HG03159 (cell line): ENCODE data around the gene CTNNA2.

ENCODE experiments used
- ATAC-seq: cut with Tn5 transposase; IDR thresholded peaks from one replicate; pipeline ENCODE4 v1.9.1; 2021; ENCODE audit warnings: mild to moderate bottlenecking, moderate library complexity; ENCODE audit not compliant: unreplicated experiment

Gene CTNNA2

DNA sequence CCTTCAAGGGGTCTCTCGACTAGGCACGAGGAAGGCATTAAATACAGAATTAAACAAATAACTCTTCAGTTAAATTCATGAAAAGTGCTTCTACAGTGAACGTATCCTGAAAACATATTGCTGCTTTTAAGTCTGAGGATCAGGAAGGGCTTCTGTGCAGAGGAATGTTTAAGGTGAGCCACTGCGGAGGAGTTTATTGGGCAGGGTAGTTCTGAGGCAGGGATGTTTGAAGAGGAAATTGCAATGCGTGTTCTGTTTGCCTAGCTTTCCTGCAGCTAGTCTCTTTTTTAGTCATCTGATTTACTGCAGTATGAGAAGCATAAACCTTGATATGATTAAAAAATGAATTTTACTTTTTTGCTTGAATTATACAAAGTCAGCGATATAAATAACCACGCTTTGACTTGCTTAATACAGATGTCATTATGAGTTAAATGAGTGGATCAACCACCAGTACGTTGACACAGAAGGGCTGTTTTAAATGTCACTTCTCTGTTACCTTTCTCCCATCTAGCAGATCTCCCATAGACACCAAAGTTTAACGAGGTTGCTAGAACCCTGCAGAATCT is 98.7 kb downstream of the CTNNA2 start:
- ATAC-seq = no peak

DNA sequence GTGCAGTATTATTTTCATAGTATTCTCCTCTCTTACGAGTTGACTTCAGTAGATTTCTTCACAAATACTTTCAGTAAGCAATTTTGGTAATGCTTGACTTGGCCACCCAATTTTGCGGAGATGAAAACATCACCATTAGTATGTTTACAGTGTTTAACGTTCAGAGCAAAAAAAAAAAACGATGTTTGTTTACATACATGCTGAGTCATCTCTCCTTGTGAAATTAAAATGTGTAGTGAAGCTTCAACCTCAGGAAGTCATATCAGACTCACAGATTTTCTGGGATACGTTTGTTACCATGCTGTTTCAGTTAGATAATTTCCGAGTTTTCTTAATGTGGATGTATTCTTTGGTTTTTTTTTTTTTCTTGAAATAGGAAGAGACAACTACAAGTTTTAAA is 100.1 kb downstream of the CTNNA2 start:
- no peak for ATAC-seq

DNA sequence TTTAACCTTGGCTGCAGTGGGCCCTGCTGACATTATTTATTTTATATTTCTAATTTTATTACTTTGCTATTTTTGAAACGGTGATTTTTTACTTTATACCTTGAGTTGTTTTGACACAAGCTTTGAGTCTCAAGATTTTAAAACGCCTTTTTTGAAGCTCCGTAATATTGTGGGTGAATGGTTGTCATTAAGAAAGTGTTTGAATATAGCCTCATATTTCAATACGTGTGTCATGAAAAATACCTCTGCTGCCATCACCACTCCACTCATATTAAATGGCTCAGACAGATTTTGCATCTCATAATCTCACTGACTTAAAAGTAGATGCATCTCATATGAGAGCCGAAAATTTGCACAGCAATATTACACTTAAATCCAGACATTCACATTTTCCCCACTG is 106.6 kb downstream of the CTNNA2 start:
- no peak for ATAC-seq

GRCh38 chr2:79619976-79620375 is 107.1 kb downstream of the CTNNA2 start:
- no peak for ATAC-seq

- ATAC-seq = no peak
These were observed 107.8 kb downstream of the CTNNA2 start for GRCh38 chr2:79620679-79621078.

DNA sequence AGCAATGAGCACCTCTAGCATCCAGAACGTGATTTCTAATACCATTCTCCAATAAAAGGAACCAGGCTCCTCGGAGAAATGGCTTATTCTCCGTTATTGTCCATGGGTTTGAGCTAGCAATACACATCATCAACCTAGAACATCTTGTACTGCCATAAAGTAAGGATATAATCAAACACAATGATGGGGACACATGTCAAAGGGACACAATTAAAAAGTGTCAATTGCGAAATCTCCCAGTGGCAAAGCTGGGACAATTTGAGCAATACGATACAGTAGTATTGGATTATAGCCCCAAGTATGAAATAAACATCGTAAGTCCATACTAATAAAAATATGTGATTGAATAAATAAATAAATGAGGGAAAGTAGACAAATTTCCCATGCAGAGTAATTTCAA is 108.4 kb downstream of the CTNNA2 start:
- ATAC-seq = no peak

DNA sequence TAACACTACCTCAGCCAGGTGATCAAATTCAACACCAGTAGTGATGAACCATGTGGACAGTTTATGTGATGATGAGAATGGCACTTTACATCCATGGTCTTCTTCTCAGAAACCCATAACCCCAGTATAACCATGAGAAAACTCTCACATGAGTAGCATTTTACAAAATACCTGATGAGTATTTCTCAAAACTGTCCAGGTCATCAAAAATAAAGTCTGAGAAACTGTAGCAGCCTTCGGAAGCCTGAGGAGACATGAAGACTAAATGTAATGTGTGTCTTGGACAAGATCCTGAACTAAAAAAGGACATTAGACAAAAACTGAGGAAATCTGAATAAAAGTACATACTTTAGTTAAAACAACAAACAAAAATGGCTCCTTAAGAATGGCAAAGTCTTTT is 108.9 kb downstream of the CTNNA2 start:
- ATAC-seq = no peak

GRCh38 chr2:79622508-79622907 is 109.7 kb downstream of the CTNNA2 start:
- ATAC-seq = no peak

DNA sequence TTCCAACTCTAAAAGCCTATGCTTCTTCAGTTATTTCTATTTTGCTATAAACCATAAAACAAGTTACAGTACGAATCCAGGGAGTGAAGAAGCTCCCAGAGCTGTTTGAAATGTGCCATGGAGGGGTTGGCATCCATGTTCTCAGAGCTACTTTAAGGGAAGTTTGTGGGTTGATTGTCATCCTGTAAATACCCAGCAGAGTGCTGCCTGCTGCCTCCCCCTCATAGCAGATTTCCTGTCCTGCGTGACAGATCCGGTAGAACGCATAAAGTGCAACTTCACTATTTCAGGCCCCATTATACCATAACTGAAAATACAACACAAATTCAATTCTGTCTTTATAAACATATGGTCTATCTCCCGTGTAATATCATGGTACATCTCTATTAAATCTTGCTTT is 114.4 kb downstream of the CTNNA2 start:
- ATAC-seq = no peak

DNA sequence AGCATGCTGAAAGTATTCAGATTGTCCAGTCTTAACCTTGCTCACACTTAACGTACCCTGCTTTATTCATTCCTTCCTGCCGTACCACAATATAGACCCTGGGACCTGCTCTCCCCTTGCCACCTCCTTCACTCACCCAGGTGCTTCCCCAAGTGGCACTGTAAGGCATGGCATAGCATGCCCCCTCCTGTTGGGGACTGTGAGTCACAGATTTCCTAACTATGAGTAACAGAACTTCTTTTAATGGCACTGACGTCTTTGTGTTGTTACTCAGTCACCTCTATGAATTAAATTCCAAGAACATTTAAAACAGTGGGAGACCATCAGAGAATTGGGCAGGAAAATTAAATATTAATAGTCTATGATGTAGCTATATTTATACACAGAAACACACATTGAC is 117.2 kb downstream of the CTNNA2 start:
- no peak for ATAC-seq

DNA sequence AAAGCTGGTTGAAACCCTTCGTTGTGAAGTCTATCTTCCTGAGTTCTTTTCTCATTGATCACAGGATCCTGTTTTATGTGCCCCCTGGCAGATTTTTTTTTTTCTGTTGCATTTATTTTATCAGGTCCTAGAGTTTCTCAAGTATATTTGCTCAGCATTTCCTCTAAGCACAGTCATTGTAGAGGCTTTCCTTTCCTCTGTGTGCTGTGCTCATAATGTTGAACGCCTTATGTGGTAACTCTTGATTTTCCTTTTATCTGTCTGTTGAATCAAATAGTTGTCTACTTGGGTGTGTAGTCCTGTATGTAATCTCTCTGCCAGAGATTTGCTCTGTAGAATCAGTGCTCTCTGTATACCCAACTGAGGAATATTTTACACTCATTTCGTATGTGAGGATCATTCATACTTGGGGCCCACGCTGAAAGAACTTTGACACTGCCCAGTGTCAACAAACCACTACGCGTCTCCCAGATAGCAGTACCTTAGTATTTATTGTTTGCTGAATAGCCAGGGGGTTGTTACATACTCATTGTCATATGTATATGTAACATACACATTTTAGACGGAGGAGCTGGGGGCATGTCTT is 118.2 kb downstream of the CTNNA2 start:
- no peak for ATAC-seq

GRCh38 chr2:79638410-79638809 is 125.6 kb downstream of the CTNNA2 start:
- ATAC-seq = no peak

DNA sequence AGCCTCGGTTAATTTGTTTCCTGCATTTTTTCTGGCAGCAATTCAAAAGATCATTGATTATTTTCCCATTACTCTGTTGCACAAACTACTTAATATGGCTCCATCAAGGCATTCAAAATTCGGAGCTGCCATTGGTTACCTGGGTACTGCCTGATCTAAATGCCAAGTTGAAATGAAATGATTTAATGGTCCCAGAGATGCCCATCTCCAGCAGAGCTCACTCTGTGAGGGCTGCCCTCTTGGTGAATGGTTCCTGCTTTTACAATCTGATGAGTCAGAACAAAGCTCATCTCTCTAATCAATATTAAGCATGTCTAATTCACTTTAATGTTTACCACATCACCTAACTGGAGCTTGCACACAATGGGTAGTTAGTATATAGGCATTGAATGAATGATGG is 126.1 kb downstream of the CTNNA2 start:
- no peak for ATAC-seq

- ATAC-seq = no peak
These were observed 127.2 kb downstream of the CTNNA2 start for GRCh38 chr2:79640001-79640400.

GRCh38 chr2:79649531-79649930 is 136.7 kb downstream of the CTNNA2 start:
- no peak for ATAC-seq

DNA sequence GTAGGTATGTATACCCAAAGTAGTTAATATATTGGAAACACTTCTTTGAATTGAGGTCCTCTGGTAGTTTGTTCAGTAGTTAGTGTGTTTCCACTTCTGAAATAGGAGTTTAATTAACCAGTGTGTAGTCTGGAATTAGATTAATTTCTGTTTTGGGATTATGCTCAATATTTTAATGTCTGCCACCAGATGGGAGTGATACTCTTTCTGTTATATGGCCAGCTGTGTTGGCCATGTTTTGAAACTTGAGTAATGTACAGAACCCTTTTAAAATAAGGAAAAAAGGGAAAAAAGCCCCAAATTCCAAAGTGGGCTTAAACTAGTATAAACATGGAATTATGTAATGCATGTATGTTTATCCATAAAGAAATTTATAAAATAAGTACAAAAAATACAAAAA is 147.7 kb downstream of the CTNNA2 start:
- no peak for ATAC-seq

DNA sequence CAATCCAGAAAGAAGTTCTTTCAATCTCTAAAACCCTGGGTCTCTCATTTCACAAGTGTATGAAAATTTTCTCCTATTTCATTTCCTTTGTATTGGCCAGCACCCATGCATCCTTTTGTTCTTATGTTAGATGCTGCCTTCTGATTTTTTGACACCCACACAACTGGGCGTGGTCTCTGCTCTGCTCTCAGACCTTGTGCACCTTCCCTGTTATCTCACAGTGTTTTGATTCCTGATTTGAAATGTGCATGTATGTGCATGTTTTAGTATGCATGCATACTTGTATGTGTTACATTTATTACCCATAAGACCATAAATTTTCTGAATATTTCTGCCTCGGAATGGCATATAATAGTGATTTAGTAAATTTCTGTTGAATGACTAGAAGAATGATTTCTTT is 152.2 kb downstream of the CTNNA2 start:
- no peak for ATAC-seq

DNA sequence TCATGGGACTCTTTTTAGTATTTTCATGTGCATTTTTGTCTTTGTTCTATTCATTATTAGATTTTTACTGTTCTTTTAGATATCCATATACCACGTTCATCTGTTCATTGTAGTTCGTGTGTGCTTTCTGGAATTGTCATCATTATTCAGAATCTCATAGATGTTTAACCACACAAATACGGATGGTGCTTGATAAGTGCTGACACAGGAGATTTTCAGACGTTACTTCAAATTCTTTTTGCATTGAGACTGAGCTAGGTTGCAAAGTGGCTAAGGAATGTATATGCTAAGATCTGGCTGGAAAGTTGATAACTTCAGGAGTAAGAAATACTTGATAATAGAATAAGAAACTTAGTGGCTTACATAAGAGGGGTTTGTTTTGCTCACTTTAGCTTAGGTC is 153.6 kb downstream of the CTNNA2 start:
- no peak for ATAC-seq

GRCh38 chr2:79669714-79670113 is 156.9 kb downstream of the CTNNA2 start:
- no peak for ATAC-seq

- ATAC-seq = no peak
These were observed 157.3 kb downstream of the CTNNA2 start for GRCh38 chr2:79670198-79670597.

- ATAC-seq = no peak
These were observed 174.0 kb downstream of the CTNNA2 start for GRCh38 chr2:79686884-79687283.

- no peak for ATAC-seq
These were observed 182.4 kb downstream of the CTNNA2 start for GRCh38 chr2:79695248-79695647.

DNA sequence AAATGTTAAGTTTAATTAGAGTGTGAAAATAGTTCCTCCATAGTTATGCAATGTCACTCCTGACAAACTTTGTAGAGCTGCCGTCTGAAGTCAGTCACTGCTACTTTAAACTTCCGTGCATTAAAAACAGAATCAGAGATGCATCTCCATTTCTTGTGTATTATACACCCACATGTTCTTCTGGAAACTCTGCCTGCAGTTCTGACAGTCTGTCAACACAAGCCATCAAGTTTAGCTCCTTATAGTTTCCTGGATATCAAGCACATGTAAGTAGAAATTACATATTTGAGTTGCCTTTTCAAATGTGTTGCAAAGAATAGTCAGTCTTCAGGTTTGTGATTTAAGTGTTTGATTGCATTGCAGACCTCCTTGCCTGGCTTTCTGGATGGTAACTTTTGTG is 184.3 kb downstream of the CTNNA2 start:
- ATAC-seq = no peak
